Transverse colon (tissue), 4 donors: Measurements from ENCODE around the gene SLC22A4. TPM values are rescaled to one million over a fixed set of nuclear protein-coding genes. Genes with fewer than 3 reads are reported as not detected.

ENCODE experiments used
- DNase-seq: peaks from one replicate; pipeline ENCODE4 v3.0.0-alpha.2; 2019
- H3K27ac ChIP-seq, 4 donors: fragments of 200-600 bp; sonication (generic); 2 replicates each; pipeline ENCODE4 v1.5.1; 2016 to 2018; ENCODE audit warnings: inconsistent platforms in 4 of 4
- H3K27me3 ChIP-seq: fragments of 200-600 bp; sonication (generic); 2 replicates; pipeline ENCODE4 v1.5.1; 2017; ENCODE audit warnings: inconsistent platforms
- H3K36me3 ChIP-seq, 4 donors: fragments of 200-600 bp; sonication (generic); 2 replicates each; pipeline ENCODE4 v1.5.1; 2017 to 2019; ENCODE audit warnings: inconsistent platforms in 4 of 4
- H3K4me1 ChIP-seq, 4 donors: fragments of 200-600 bp; sonication (generic); 2 replicates each; pipeline ENCODE4 v1.5.1; 2017 to 2020; ENCODE audit warnings: inconsistent platforms in 4 of 4
- H3K4me3 ChIP-seq, 4 donors: fragments of 200-600 bp; sonication (generic); 1 replicate in 1 of 4; 2 replicates in 3 of 4; pipeline versions ENCODE4 v1.5.1 to v1.6.1; 2017 to 2019; ENCODE audit warnings: inconsistent platforms in 4 of 4
- H3K9me3 ChIP-seq, 2 donors: fragments of 200-600 bp; sonication (generic); 2 replicates each; pipeline ENCODE4 v1.5.1; 2017 to 2019; ENCODE audit warnings: inconsistent platforms in 2 of 2
- EP300 ChIP-seq: sonication (generic); formaldehyde crosslinking; IDR thresholded peaks from one replicate; pipeline ENCODE4 v1.6.1; 2017; ENCODE audit warnings: antibody characterized with exemption, low read depth
- POLR2A ChIP-seq: fragments of 450-650 bp; IDR thresholded peaks from one replicate; pipeline ENCODE4 v1.6.1; 2016; ENCODE audit warnings: antibody characterized with exemption, mild to moderate bottlenecking, moderate library complexity
- POLR2AphosphoS5 ChIP-seq, 3 donors: sonication (generic); formaldehyde crosslinking; IDR thresholded peaks; one replicate each; pipeline ENCODE4 v1.6.1; 2016; ENCODE audit warnings: antibody characterized with exemption in 3 of 3
- WGBS, 2 donors: methylation state at CpG; one replicate each; pipeline ENCODE4 v1.1.5; 2018; ENCODE audit warnings: low coverage in 1 of 2; 5-methylcytosine and 5-hydroxymethylcytosine counted together
- in situ Hi-C, 4 donors: fragments of 200-750 bp; cut with MboI; loops; one replicate each; pipeline versions ENCODE4 v1.15.0 to v1.15.1; 2017; ENCODE audit warnings: low sequenced_read_pairs in 3 of 4, low pct_ligation_motif_present in 1 of 4, low pct_unique_long_range_greater_than_20kb in 1 of 4
- intact Hi-C: fragments of 100-400 bp; cut with DNase I; formaldehyde crosslinking; loops from one replicate; pipeline ENCODE4 v1.15.1; 2023; ENCODE audit warnings: low total_unique reads
- total RNA-seq, 4 donors: library from RNA; depleted of rRNA; stranded (reverse); fragments of >200 nt; gene quantifications; one replicate each; pipeline ENCODE4 v1.1.0, GENCODE V29; 2016
- TF ChIP-seq, protein P1 (sequence below), 5 experiments: fragments of 200-600 bp in 3 of 5; fragments of 450-650 bp in 2 of 5; sonication (generic) in 3 of 5; IDR thresholded peaks; 1 replicate in 2 of 5; 2 replicates in 3 of 5; pipeline ENCODE4 v1.5.1; 2016 to 2017; ENCODE audit warnings: antibody characterized with exemption in 5 of 5, inconsistent platforms in 3 of 5, mild to moderate bottlenecking in 2 of 5, moderate library complexity in 1 of 5

SLC22A4 gene
- total RNA-seq, 4 donors from 2014 or later, result 1.6 to 48.3 (median 14.5) TPM; not detected in 1

- Histone ChIP-seq H3K36me3 (no peaks in the 10 kb centered on the region), H3K9me3 (no peaks in the 10 kb centered on the region), H3K27me3 (no peaks in the 10 kb centered on the region), H3K4me1 (peaks cover 5 to 43% (median 37%) of the 10 kb centered on the region in 4 donors), H3K27ac (peak overlapping the region; percentile 12 to 90 (median 34)), H3K4me3 (peak overlapping the region in 1 of 4 donors; percentile 70)
- 59% methylated on average over 2 of the region's 2 CpGs; no CpG with 5 or more reads in 1 of the 2 donors for WGBS, 2 donors
- TF ChIP-seq EP300 (no peak), POLR2A (no peak), POLR2AphosphoS5 (IDR thresholded peaks at IDR 0.05) (no peak)
- TF ChIP-seq, protein P1, sequence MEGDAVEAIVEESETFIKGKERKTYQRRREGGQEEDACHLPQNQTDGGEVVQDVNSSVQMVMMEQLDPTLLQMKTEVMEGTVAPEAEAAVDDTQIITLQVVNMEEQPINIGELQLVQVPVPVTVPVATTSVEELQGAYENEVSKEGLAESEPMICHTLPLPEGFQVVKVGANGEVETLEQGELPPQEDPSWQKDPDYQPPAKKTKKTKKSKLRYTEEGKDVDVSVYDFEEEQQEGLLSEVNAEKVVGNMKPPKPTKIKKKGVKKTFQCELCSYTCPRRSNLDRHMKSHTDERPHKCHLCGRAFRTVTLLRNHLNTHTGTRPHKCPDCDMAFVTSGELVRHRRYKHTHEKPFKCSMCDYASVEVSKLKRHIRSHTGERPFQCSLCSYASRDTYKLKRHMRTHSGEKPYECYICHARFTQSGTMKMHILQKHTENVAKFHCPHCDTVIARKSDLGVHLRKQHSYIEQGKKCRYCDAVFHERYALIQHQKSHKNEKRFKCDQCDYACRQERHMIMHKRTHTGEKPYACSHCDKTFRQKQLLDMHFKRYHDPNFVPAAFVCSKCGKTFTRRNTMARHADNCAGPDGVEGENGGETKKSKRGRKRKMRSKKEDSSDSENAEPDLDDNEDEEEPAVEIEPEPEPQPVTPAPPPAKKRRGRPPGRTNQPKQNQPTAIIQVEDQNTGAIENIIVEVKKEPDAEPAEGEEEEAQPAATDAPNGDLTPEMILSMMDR (IDR thresholded peaks at IDR 0.05), result no peak
- no peak for DNase-seq
- intact Hi-C loops, result no loop called here
- in situ Hi-C loops, result no loop called here
These were observed 77.9 kb downstream of the SLC22A4 start for GRCh38 chr5:132372127-132372526.

DNA sequence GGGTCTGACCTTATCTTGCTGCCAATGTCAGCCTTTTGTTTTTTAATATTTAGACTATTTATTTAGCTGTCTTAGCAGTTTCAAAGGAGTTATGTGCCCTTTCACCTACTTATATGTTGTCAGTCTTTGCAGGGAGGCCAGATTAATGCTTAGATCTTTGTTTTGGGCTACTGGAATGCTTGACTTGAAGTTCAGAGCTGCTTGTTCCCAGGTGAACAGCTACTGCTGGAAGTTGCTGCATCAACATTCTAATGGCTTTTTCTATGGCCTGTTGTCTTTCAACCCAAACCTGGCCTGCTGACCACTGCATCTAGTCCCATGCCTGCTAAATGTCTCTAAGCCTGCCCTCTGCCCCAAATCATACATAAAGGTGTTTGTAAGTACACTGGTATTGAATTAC lies 78.3 kb downstream of the SLC22A4 start:
- TF ChIP-seq POLR2AphosphoS5 (IDR thresholded peaks at IDR 0.05) (no peak), POLR2A (no peak), EP300 (no peak)
- TF ChIP-seq, protein P1 (IDR thresholded peaks at IDR 0.05), result no peak
- Histone ChIP-seq H3K36me3 (no peaks in the 10 kb centered on the region), H3K4me1 (peaks cover 5 to 43% (median 37%) of the 10 kb centered on the region in 4 donors), H3K27ac (peak overlapping the region in 3 of 4 donors; percentile 12 to 47 (median 20)), H3K27me3 (no peaks in the 10 kb centered on the region), H3K4me3 (peak overlapping the region in 1 of 4 donors; percentile 70), H3K9me3 (no peaks in the 10 kb centered on the region)
- no peak for DNase-seq
- in situ Hi-C loops, result no loop called here
- intact Hi-C loops, result no loop called here

GRCh38 chr5:132375957-132376356 lies 81.8 kb downstream of the SLC22A4 start:
- in situ Hi-C loops (loop anchor here (25.0 kb wide), 4 partner anchors 336 to 461 kb away; partner anchors contain the start of genes SOWAHA (in 2 of the 4), SEPTIN8 (in 1 of the 4) and SHROOM1 (in 1 of the 4)), intact Hi-C loops (no loop called here)
- Histone ChIP-seq H3K9me3 (no peaks in the 10 kb centered on the region), H3K27me3 (no peaks in the 10 kb centered on the region), H3K4me3 (no peak overlapping the region), H3K36me3 (no peaks in the 10 kb centered on the region), H3K27ac (no peak overlapping the region), H3K4me1 (peaks cover 5 to 23% (median 17%) of the 10 kb centered on the region in 4 donors)
- WGBS, 2 donors, result 93% methylated on average over 3 of the region's 3 CpGs; no CpG with 5 or more reads in 1 of the 2 donors
- TF ChIP-seq, protein P1 (IDR thresholded peaks at IDR 0.05), result no peak
- TF ChIP-seq POLR2AphosphoS5 (IDR thresholded peaks at IDR 0.05) (no peak), POLR2A (no peak), EP300 (no peak)
- no peak for DNase-seq

- H3K4me3 ChIP-seq, result no peak overlapping the region
- intact Hi-C loops, result no loop called here
- no peak for TF ChIP-seq POLR2AphosphoS5 (IDR thresholded peaks at IDR 0.05)
- TF ChIP-seq EP300, result no peak
- no peak for TF ChIP-seq POLR2A
- TF ChIP-seq, protein P1 (IDR thresholded peaks at IDR 0.05), result no peak
- no peaks in the 10 kb centered on the region for H3K27me3 ChIP-seq
- H3K27ac ChIP-seq, result peak overlapping the region in 2 of 4 donors; percentile 4 to 5
- DNase-seq, result no peak
- no peaks in the 10 kb centered on the region for H3K9me3 ChIP-seq
- WGBS, 2 donors, result 88 to 100% methylated on average over 2 to 16 of the region's 16 CpGs
- in situ Hi-C loops, result loop anchor here (25.0 kb wide), 4 partner anchors 335 to 460 kb away; partner anchors contain the start of genes SOWAHA (in 2 of the 4), SEPTIN8 (in 1 of the 4) and SHROOM1 (in 1 of the 4)
- H3K4me1 ChIP-seq, result peaks cover 5 to 13% (median 8%) of the 10 kb centered on the region in 4 donors
- H3K36me3 ChIP-seq, result no peaks in the 10 kb centered on the region
These were observed 82.8 kb downstream of the SLC22A4 start for GRCh38 chr5:132376694-132377641.
